Common myeloid progenitor, CD34-positive (primary cell): ENCODE data around the gene IMMP2L.

ENCODE experiments used
- CTCF ChIA-PET: fragments of 350-600 bp; sonication (Branson Sonifier 250); formaldehyde crosslinking; loops from one replicate; lab custom pipeline; 2021; ENCODE audit warnings: antibody characterized with exemption; lab: Charles Lee
- POLR2A ChIA-PET: fragments of 350-600 bp; sonication (Branson Sonifier 250); formaldehyde crosslinking; loops from one replicate; lab custom pipeline; 2021; ENCODE audit warnings: antibody characterized with exemption; lab: Charles Lee
- DNase-seq, 3 donors: peaks; one replicate each; pipeline versions ENCODE4 v3.0.0 to v3.0.0-alpha.2; 2013
- H3K27ac ChIP-seq, 2 experiments: 1 replicate in 1 of 2; 2 replicates in 1 of 2; pipeline ENCODE4 v1.7.0; 2013; ENCODE audit warnings: inconsistent platforms in 2 of 2, low read length in 2 of 2, mild to moderate bottlenecking in 2 of 2, low read depth in 1 of 2, moderate library complexity in 1 of 2; ENCODE audit not compliant: severe bottlenecking in 2 of 2, insufficient read depth in 1 of 2, poor library complexity in 1 of 2
- H3K27me3 ChIP-seq, 5 experiments: replicated peaks in 2 of 5; 1 replicate in 3 of 5; 2 replicates in 2 of 5; pipeline versions ENCODE4 v1.6.1 to v1.7.0; 2013; ENCODE audit warnings: low read length in 4 of 5, mild to moderate bottlenecking in 2 of 5, moderate library complexity in 2 of 5, inconsistent platforms in 1 of 5; ENCODE audit not compliant: insufficient read depth in 5 of 5, control insufficient read depth in 4 of 5
- H3K36me3 ChIP-seq, 4 experiments: 1 replicate in 2 of 4; 2 replicates in 2 of 4; pipeline versions ENCODE4 v1.6.1 to v1.7.0; 2013; ENCODE audit warnings: low read length in 3 of 4, control low read depth in 1 of 4, mild to moderate bottlenecking in 1 of 4; ENCODE audit not compliant: control insufficient read depth in 4 of 4, insufficient read depth in 4 of 4
- H3K4me1 ChIP-seq, 4 experiments: 1 replicate in 3 of 4; 2 replicates in 1 of 4; pipeline versions ENCODE4 v1.6.1 to v1.7.1; 2013; ENCODE audit warnings: low read length in 3 of 4, mild to moderate bottlenecking in 3 of 4, control low read depth in 1 of 4, inconsistent platforms in 1 of 4, moderate library complexity in 1 of 4; ENCODE audit not compliant: control insufficient read depth in 4 of 4, insufficient read depth in 4 of 4; ENCODE audit errors: control extremely low read depth in 1 of 4
- H3K4me3 ChIP-seq, 7 experiments: 1 replicate in 4 of 7; 2 replicates in 3 of 7; pipeline versions ENCODE4 v1.5.1 to v1.7.0; 2013; ENCODE audit warnings: mild to moderate bottlenecking in 7 of 7, low read length in 6 of 7, moderate library complexity in 6 of 7, inconsistent platforms in 2 of 7, low read depth in 2 of 7, control low read depth in 1 of 7; ENCODE audit not compliant: insufficient read depth in 4 of 7, control insufficient read depth in 1 of 7; ENCODE audit errors: extremely low read depth in 1 of 7
- H3K9me3 ChIP-seq, 5 experiments: 1 replicate in 4 of 5; 2 replicates in 1 of 5; pipeline versions ENCODE4 v1.6.1 to v1.7.1; 2013; ENCODE audit warnings: low read length in 4 of 5, mild to moderate bottlenecking in 2 of 5, inconsistent platforms in 1 of 5, low read depth in 1 of 5, moderate library complexity in 1 of 5; ENCODE audit not compliant: control insufficient read depth in 4 of 5, insufficient read depth in 2 of 5; ENCODE audit errors: control extremely low read depth in 1 of 5
- whole genome bisulfite sequencing: methylation state at CpG from one replicate; pipeline ENCODE4 v1.1.5; 2013; ENCODE audit not compliant: insufficient coverage; 5-methylcytosine and 5-hydroxymethylcytosine counted together

IMMP2L gene

DNA sequence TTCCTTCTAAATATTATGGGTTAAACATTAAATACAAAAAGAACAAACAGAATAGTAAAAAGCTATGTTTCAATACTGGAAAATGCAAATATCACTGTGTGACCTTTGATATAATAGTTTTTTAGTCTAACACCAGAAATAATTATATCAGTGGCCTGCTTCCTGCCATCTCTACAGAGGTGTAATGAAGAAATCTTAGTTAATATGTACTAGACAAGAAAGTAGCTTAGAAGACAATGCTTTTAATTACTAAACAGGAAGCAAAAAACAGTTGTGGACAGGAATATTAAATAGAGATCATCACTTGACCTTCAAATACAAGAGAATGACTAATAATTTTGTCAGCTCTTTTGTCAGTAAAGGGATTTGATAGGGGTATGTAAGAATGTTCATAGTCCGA lies 518.7 kb downstream of the IMMP2L start:
- WGBS = no CpG with 5 or more reads among the region's 1 CpG
- Histone ChIP-seq H3K9me3 (no peaks in the 10 kb centered on the region), H3K27me3 (no peaks in the 10 kb centered on the region), H3K27ac (no peak overlapping the region), H3K4me1 (no peaks in the 10 kb centered on the region), H3K4me3 (no peak overlapping the region), H3K36me3 (no peaks in the 10 kb centered on the region)
- ChIA-PET CTCF (no interaction called here), POLR2A (no interaction called here)
- DNase-seq = no peak

DNA sequence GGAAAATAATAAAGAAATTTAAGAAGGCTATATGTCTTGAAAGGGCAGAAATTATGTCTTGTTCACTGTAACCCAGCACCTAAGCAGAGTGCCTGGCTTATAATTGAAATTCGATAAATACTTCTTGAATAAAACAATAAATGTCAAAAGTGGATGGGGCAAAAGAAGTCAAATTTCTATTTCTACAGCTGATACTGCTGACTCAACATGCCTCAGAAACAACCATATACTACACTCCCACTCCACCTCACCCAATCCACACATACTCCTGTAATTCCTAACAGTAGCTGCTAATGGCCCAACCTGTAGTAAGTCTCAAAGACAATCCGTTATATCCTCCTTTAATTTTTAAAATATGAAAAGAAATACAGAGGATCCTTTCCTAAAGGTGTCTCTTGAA lies 519.5 kb downstream of the IMMP2L start:
- Histone ChIP-seq H3K4me1 (no peaks in the 10 kb centered on the region), H3K4me3 (no peak overlapping the region), H3K9me3 (no peaks in the 10 kb centered on the region), H3K27me3 (no peaks in the 10 kb centered on the region), H3K27ac (no peak overlapping the region), H3K36me3 (no peaks in the 10 kb centered on the region)
- CTCF ChIA-PET = no interaction called here
- no CpG with 5 or more reads among the region's 2 CpGs for WGBS
- POLR2A ChIA-PET = no interaction called here
- no peak for DNase-seq

DNA sequence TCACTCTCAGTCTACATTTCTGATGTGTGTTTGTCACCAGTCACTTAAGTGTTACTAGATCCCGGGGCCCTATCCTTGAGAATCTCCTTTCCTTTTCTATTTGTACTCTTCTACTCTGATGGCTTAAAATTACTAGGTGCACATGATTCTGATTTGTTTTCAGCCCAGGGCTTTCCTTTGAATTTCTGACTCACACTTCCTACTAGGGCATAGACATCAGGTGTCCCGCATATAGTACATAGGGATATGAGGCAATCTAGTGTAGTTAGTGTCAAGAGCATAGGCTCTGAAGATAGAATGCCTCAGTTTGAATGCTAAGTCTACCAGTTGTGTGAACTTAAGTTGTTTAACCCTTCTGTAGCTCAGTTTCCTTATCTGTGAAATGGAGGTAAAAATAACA lies 520.7 kb downstream of the IMMP2L start:
- no peaks in the 10 kb centered on the region for H3K4me1 ChIP-seq
- POLR2A ChIA-PET = no interaction called here
- H3K27ac ChIP-seq = no peak overlapping the region
- DNase-seq = no peak
- H3K36me3 ChIP-seq = no peaks in the 10 kb centered on the region
- H3K27me3 ChIP-seq = no peaks in the 10 kb centered on the region
- CTCF ChIA-PET = interaction anchor here (1.0 kb wide), 1 partner anchor 12 kb away, joined by 3 read pairs; no protein-coding TSS in a partner anchor
- no peak overlapping the region for H3K4me3 ChIP-seq
- no peaks in the 10 kb centered on the region for H3K9me3 ChIP-seq
- 100% methylated on average over 1 of the region's 2 CpGs for WGBS

DNA sequence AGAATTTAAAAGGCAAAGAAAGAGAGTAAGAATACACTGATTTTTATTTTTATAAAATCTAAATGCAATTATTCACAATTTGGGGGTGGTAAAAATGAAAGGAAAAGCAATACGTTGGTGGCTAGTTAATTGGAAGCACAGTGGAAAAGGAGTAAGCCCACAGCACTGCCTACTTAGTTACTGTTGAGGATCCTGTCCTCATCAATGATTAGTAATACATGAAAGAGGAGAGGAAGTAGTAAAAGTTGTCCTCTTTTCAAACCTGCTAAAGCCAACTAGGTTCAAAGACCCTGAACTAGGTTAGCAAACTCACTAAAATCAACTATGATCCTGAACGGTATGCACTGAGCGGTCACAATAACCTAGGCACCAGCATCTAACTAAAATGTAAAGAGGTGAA lies 524.1 kb downstream of the IMMP2L start:
- WGBS = 83% methylated on average over 1 of the region's 3 CpGs
- DNase-seq = no peak
- H3K27ac ChIP-seq = no peak overlapping the region
- no peaks in the 10 kb centered on the region for H3K27me3 ChIP-seq
- ChIA-PET CTCF (no interaction called here), POLR2A (no interaction called here)
- no peaks in the 10 kb centered on the region for H3K36me3 ChIP-seq
- no peaks in the 10 kb centered on the region for H3K9me3 ChIP-seq
- no peak overlapping the region for H3K4me3 ChIP-seq
- no peaks in the 10 kb centered on the region for H3K4me1 ChIP-seq

DNA sequence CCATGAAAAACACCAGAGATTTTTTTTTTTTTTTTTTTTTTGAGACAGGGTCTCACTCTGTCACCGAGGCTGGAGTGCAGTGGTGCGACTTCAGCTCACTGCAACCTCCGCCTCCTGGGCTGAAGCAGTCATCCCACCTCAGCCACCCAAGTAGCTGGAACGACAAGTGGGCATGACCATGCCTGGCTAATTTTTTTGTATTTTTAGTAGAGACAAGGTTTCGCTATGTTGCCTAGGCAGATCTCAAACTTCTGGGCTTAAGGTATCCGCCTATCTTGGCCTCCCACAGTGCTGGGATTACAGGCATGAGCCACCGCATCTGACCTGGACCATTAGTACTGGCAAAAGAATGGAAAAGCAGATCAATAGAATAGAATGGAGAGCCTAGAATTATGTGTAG lies 530.4 kb downstream of the IMMP2L start:
- Histone ChIP-seq H3K9me3 (no peaks in the 10 kb centered on the region), H3K27me3 (no peaks in the 10 kb centered on the region), H3K4me3 (no peak overlapping the region), H3K27ac (no peak overlapping the region), H3K4me1 (peaks cover 0 to 18% (median 8%) of the 10 kb centered on the region in 4 experiments), H3K36me3 (no peaks in the 10 kb centered on the region)
- 99% methylated on average over 7 of the region's 7 CpGs for WGBS
- ChIA-PET POLR2A (no interaction called here), CTCF (no interaction called here)
- no peak for DNase-seq

DNA sequence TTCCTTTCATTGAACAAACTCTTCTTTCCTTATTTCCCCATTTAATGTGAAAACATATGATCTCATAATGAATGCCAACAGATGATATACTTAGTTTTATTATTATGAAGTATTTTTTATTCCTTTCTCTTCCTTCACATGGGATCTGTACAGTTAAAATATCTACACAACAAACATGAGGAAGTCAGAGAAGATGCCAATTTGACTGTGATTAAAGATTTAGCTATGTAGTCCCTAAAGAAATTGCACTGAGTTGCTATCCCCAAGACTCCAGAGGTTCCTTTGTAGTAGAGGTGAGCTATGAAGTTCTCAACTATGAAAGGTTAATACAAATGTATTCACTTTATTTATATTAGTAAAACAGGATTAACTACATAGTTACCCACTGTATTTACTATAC lies 532.0 kb downstream of the IMMP2L start:
- no peaks in the 10 kb centered on the region for H3K27me3 ChIP-seq
- ChIA-PET CTCF (no interaction called here), POLR2A (no interaction called here)
- no peak overlapping the region for H3K27ac ChIP-seq
- no peaks in the 10 kb centered on the region for H3K9me3 ChIP-seq
- no peak overlapping the region for H3K4me3 ChIP-seq
- peak in 1 of 3 donors; percentile 11 for DNase-seq
- peaks cover 0 to 24% (median 8%) of the 10 kb centered on the region in 4 experiments for H3K4me1 ChIP-seq
- H3K36me3 ChIP-seq = no peaks in the 10 kb centered on the region

DNA sequence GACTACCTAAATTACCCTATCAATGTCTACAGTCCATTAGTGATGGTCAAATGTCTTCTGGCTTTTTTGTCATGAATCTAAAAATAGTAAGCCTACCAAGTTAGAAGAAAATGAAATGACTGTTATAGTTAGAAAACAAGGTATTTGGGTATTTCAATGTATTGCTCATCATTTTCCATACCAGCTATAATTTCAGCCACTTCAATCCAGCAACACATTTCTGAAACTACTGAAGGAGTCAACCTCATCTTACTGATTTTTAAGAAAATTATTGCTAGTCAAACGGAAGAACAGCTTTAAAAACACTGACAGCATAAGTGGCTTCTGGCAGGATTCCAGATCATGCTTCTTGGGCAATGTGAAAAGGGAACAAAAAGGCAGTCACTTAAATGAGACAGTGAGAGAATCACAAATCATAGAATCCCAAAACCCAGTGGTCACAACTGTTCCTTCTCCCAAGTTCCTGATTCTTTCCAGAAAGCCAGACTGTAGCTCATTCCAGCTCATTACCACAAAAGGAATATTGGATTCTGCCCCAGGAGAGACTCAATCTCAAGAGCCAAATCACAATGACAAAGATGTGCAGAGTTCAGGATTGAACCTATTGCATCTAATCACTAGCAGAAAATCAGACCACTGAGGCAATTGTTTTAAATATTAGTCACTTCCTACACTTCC lies 532.6 kb downstream of the IMMP2L start:
- H3K4me3 ChIP-seq = no peak overlapping the region
- H3K36me3 ChIP-seq = no peaks in the 10 kb centered on the region
- no peaks in the 10 kb centered on the region for H3K27me3 ChIP-seq
- CTCF ChIA-PET = no interaction called here
- DNase-seq = peak; percentile 35 to 90 (median 89)
- POLR2A ChIA-PET = no interaction called here
- H3K27ac ChIP-seq = no peak overlapping the region
- H3K4me1 ChIP-seq = peaks cover 0 to 24% (median 8%) of the 10 kb centered on the region in 4 experiments
- H3K9me3 ChIP-seq = no peaks in the 10 kb centered on the region
- WGBS = no CpG with 5 or more reads among the region's 1 CpG
